ENCODE data around the gene ZMIZ1.

DNA sequence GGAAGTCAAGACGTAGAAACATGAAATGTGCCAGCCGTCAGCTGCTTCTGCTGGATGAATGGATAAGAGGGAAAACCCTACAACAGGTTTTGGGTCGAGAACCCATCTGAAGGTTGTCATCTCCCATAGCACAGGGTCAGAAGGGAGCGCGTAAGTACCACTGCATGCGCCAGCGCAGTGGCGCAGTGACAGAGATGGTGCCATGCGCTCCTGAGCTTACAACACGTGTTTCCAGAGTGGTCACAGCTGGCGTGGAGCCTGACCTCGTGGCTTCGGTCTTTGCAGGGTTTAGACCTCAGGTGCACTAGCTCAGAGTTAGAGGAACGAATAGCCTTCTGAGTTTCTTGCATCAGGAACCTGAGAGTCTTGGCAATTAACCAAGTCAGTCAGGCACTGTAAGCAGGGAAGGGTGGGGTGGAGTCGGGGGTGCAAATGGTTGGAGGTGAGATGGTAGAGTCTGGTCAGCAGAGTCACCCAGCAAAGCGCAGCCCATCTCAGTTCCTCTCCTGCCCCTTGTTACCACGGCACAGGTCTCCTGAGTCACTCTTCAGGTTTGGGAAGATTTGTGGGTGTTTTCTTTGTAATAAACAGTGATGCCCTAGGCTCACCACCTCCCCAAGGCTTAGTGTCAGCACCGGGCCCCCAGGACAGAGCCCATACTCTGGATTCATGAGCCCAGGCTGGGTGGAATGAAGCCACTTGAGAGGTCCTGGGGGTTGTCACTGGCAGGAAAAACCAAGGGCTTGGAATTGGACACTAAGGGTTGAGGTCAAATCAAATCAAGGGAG lies 194.4 kb downstream of the ZMIZ1 start:
- TF ChIP-seq RAD21 (conservative IDR thresholded peaks at IDR 0.05): no peak
- TF ChIP-seq CTCF (IDR thresholded peaks at IDR 0.05; ENCODE audit: poor library complexity, severe bottlenecking): no peak
